Naive B cell (primary cell): Measurements from ENCODE around the gene GGT5. TPM values are rescaled to one million over a fixed set of nuclear protein-coding genes. Genes with fewer than 3 reads are reported as not detected.
A peak's percentile ranks its signal among the peaks of the same experiment; 100 is the strongest.
"Not testable (repeated sequence)": the region's sequence is repeated elsewhere in the genome, so short reads cannot be mapped to it uniquely, and the experiment has no call there.

ENCODE experiments used
- ATAC-seq, 2 donors: fragments of 150-1000 bp; cut with Tn5 transposase; 2 replicates each; pipeline ENCODE4 v1.10.0; 2021; ENCODE audit warnings: low read depth in 2 of 2, mild to moderate bottlenecking in 2 of 2, moderate library complexity in 2 of 2
- DNase-seq: peaks from one replicate; pipeline ENCODE4 v3.0.0; 2022
- H3K27ac Mint-ChIP-seq, 6 donors: one replicate each; pipeline ENCODE4 v1.8.0; 2020 to 2022; ENCODE audit warnings: mild to moderate bottlenecking in 6 of 6, mixed read lengths in 6 of 6, moderate library complexity in 5 of 6, inconsistent platforms in 2 of 6
- H3K27me3 Mint-ChIP-seq, 3 donors: one replicate each; pipeline ENCODE4 v1.8.0; 2021 to 2022; ENCODE audit warnings: mixed read lengths in 3 of 3, mild to moderate bottlenecking in 1 of 3
- H3K36me3 Mint-ChIP-seq, 2 donors: one replicate each; pipeline ENCODE4 v1.8.0; 2020 to 2022; ENCODE audit warnings: mixed read lengths in 2 of 2, inconsistent platforms in 1 of 2, mild to moderate bottlenecking in 1 of 2
- H3K4me1 Mint-ChIP-seq, 3 donors: one replicate each; pipeline ENCODE4 v1.8.0; 2020 to 2022; ENCODE audit warnings: mixed read lengths in 3 of 3, inconsistent platforms in 1 of 3, mild to moderate bottlenecking in 1 of 3, moderate library complexity in 1 of 3
- H3K4me3 Mint-ChIP-seq, 8 donors: one replicate each; pipeline ENCODE4 v1.8.0; 2020 to 2022; ENCODE audit warnings: mild to moderate bottlenecking in 8 of 8, mixed read lengths in 8 of 8, moderate library complexity in 8 of 8, inconsistent platforms in 2 of 8
- H3K9me3 Mint-ChIP-seq, 7 donors: one replicate each; pipeline ENCODE4 v1.8.0; 2020 to 2022; ENCODE audit warnings: mixed read lengths in 7 of 7, mild to moderate bottlenecking in 5 of 7, inconsistent platforms in 2 of 7, moderate library complexity in 1 of 7
- polyA plus RNA-seq, 6 donors: library from polyadenylated mRNA; unstranded; fragments of 300-500 nt; fragmentation: Illumina TruSeq; gene quantifications; one replicate each; pipeline ENCODE4 v1.2.3, GENCODE V29; 2021; ENCODE audit warnings: low read depth in 6 of 6

Gene GGT5
- polyA plus RNA-seq, 6 donors from 2014 or later = not detected

GRCh38 chr22:24253126-24253525 is 8.2 kb upstream of the GGT5 start:
- H3K27me3 Mint-ChIP-seq, H3K36me3 Mint-ChIP-seq, H3K4me3 Mint-ChIP-seq, DNase-seq, H3K27ac Mint-ChIP-seq, H3K4me1 Mint-ChIP-seq, ATAC-seq, H3K9me3 Mint-ChIP-seq: not testable (repeated sequence)

DNA sequence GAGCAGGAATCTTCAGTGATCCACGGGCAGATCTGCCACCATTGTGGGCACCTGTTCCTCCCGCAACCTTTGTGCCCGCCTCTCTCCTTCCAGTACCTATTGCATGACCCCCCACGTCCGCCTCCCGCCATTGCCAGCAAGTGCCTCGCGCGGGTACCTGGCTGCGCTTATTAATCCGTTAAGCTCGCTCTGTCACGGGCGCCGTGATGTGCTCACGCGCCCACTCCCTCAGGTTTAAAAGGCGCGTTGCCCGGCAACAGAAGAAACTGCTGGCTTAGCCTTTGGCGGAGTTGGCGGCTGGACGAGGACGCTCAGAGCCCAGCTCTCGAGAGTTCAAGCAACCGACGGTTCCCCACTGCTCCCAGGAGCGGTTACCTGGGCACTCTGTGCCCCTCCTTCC is 6.4 kb upstream of the GGT5 start:
- not testable (repeated sequence) for H3K36me3 Mint-ChIP-seq, H3K4me3 Mint-ChIP-seq, DNase-seq, H3K4me1 Mint-ChIP-seq, H3K27ac Mint-ChIP-seq, H3K9me3 Mint-ChIP-seq, H3K27me3 Mint-ChIP-seq, ATAC-seq

DNA sequence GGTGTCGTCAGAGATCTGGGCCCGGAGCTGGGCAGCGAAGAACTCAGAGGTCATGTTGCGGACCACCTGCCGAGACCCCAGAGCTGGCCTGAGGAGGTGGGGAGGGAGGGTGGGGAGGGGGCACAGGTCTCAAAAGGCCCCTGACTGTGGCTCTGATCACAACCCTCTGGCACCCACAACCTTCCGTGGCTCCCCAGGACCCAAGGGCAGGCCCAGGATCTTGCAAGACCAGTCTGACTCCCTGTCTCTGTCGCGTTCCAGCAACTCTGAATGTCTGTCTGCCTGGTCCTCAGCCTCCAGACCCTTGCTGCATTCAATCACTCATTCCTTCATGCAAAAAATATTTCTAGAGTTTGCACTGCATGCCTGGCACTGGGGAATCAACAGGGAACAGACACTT is 4.5 kb upstream of the GGT5 start:
- not testable (repeated sequence) for H3K27me3 Mint-ChIP-seq, H3K4me1 Mint-ChIP-seq, DNase-seq, H3K36me3 Mint-ChIP-seq, H3K27ac Mint-ChIP-seq, H3K4me3 Mint-ChIP-seq, ATAC-seq, H3K9me3 Mint-ChIP-seq

DNA sequence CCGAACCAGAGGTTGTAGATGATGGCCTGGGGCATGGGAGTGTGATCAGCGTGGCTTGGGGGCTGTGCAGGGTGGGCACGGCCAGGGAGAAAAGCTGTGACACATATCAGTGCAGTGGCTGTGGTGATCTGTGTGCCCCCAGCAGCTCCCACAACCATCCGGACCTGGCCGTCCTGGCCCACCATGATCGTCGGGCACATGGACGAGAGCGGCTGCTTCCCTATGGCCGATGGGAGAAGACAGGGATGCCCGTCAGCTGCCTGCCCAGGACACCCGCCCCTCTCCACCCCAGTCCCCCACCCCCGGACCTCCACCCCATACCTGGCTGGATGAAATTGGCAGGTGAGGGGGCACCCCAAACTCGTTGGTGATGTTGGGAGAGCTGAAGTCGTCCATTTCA is 3.7 kb upstream of the GGT5 start:
- H3K4me3 Mint-ChIP-seq, H3K4me1 Mint-ChIP-seq, H3K27me3 Mint-ChIP-seq, H3K9me3 Mint-ChIP-seq, H3K36me3 Mint-ChIP-seq, ATAC-seq, DNase-seq, H3K27ac Mint-ChIP-seq: not testable (repeated sequence)

DNA sequence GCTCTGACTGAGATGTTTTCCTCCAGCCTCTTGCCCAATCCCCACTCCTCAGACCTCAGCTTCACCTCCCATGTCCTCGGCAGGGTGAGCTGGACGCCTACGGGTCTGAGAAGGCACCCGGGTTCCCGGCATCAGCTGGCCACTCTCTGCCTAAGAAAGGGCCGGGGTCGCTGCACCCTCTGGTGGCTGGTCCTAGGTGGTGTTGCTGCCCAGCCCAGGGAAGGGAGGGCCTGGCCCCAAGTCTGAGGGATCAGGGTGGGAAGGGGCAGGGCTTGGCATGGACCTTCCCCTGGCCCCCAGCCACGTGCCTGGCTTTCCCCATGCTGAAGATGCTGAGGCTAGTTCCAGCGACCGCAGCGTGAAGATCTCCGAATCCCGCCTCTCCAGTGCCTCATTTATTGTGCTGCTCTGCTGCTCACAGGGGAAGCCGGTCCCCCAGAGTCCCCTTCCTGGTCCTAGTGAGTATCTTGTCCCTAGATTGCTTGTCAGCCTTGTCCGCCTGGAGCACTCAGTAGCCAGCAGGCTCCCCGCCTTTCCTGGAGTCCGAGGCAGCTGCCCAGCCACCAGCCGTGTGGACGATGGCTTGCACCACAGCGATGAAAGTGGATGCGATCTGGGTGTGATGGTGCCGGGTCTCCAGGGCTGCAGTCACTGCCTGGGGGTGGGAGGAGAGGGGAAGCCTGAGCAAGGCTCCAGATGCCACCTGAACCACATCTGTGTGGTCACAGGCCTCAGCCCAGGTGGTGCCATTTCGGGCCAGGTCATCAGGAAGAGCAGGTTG is 2.9 kb upstream of the GGT5 start:
- Mint-ChIP-seq H3K36me3 (no peaks in the 10 kb centered on the region), H3K4me3 (no peak overlapping the region), H3K4me1 (peaks cover 13 to 16% (median 16%) of the 10 kb centered on the region in 3 donors), H3K27ac (no peak overlapping the region), H3K27me3 (peaks cover 0 to 8% (median 0%) of the 10 kb centered on the region in 3 donors), H3K9me3 (no peaks in the 10 kb centered on the region)
- ATAC-seq = peak; percentile 56 to 67
- DNase-seq = peak; percentile 36

DNA sequence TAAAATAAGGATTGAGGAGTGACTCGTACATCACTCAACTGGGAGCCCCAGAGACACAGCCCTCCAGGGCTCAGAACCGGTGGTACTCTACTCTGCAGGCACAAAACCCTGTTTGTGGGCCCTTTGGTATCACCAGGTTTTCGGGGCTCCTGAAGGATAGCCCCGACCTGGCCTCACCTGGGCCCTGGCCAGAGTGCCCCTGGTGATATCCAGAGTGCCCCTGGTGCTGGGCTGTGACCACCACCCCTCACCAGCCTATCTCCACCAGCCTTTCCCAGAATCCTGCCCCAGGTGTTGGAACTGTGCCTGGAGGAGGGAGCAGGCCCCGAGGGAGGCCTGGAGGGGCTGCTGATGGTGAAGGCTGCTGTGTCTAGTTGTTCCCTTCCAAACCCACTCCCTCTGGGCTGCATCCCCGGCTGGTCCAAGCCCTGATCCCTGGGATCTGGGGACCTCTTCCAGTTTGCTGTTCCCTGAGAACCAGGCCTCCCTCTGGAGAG is 2.2 kb upstream of the GGT5 start:
- H3K9me3 Mint-ChIP-seq = no peaks in the 10 kb centered on the region

DNA sequence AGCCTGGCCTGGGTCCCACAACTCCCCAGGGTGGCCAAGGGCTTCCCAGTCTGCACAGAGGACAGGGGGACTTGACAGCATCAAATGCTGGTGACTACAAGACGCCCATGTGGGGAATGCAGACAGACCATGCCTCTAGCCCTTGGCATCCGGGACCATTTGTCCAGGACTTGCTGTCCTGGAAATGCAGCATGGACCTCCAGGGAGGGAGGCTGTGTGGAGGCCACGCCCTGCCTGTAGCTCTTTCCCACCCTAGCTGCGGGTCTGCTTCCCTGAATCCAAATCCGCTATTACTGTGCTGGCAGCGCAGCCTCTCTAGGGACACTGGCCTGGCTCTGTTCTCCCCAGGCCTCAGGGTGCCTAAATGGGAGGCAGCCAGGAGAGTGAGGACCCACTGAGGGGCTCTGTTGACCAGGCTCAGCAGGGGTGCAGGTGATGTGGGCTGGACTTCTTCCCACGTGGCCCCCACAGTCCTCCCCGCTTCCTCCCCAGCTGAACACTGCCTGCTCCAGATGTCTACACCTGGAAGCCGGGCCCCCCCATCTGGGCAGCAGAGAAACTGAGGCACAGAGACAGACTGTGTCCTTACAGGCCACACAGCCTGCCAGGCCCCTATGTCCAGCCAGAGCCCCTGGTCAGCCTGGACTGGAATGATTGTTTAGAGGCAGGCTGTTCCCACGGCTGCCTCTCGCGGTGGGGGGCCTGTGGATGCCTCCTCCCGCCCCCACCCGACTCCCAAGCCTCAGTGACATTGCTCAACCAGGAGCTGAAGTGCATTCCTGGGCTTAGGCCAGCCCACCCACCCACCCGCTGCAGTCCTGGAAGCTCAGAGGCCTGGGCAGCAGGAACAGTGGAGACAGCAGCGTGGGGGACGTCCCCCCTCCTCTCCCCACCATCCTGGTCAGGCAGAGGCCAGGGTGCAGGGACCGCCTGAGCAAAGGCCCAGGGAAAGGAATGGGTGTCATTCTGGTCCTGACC is 991 bp upstream of the GGT5 start:
- not testable (repeated sequence) for H3K36me3 Mint-ChIP-seq, ATAC-seq, DNase-seq, H3K4me3 Mint-ChIP-seq, H3K27me3 Mint-ChIP-seq, H3K9me3 Mint-ChIP-seq
- H3K4me1 Mint-ChIP-seq = peaks cover 19 to 26% (median 25%) of the 10 kb centered on the region in 3 donors
- H3K27ac Mint-ChIP-seq = peak overlapping the region in 1 of 6 donors; percentile 47

More for the DNA sequence above, 2.2 kb upstream of the GGT5 start:
- no peaks in the 10 kb centered on the region for H3K36me3 Mint-ChIP-seq
- peaks cover 0 to 8% (median 0%) of the 10 kb centered on the region in 3 donors for H3K27me3 Mint-ChIP-seq
- H3K4me3 Mint-ChIP-seq = no peak overlapping the region
- ATAC-seq = no peak
- no peak for DNase-seq
- no peak overlapping the region for H3K27ac Mint-ChIP-seq
- H3K4me1 Mint-ChIP-seq = peaks cover 18 to 23% (median 23%) of the 10 kb centered on the region in 3 donors

GRCh38 chr22:24244144-24244787 is 616 bp downstream of the GGT5 start:
- Mint-ChIP-seq H3K27ac (peak overlapping the region in 3 of 6 donors; percentile 0 to 94 (median 47)), H3K36me3 (no peaks in the 10 kb centered on the region), H3K4me1 (peaks cover 19 to 27% (median 26%) of the 10 kb centered on the region in 3 donors), H3K4me3 (peak overlapping the region in 3 of 8 donors; percentile 22 to 43 (median 30)), H3K9me3 (no peaks in the 10 kb centered on the region), H3K27me3 (peaks cover 0 to 8% (median 0%) of the 10 kb centered on the region in 3 donors)
- DNase-seq (no peak), ATAC-seq (no peak)

DNA sequence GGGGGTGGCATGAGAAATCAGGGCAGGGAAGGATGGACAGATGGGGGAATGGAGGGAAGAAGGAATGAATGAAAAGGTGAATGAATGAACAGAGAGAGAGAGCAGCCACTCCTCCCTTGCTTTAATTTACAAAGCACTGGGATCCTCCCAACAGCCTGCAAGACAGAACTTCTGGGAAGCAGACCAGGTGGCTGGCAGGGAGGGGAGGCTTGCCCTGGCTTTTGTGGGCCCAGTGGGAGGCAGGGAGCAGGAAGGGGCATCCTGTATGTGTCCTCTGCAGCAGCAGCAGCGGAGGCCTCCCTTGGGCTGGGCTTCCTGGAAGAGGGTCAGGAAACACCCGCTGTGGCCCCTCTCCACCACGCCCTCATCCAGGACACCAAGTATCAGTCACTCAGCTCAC is 1.5 kb downstream of the GGT5 start:
- peak overlapping the region in 3 of 6 donors; percentile 48 to 90 (median 50) for H3K27ac Mint-ChIP-seq
- ATAC-seq, H3K27me3 Mint-ChIP-seq, H3K36me3 Mint-ChIP-seq, H3K9me3 Mint-ChIP-seq, DNase-seq: not testable (repeated sequence)
- peak overlapping the region in 6 of 8 donors; percentile 58 to 81 (median 73) for H3K4me3 Mint-ChIP-seq
- peaks cover 19 to 27% (median 26%) of the 10 kb centered on the region in 3 donors for H3K4me1 Mint-ChIP-seq

DNA sequence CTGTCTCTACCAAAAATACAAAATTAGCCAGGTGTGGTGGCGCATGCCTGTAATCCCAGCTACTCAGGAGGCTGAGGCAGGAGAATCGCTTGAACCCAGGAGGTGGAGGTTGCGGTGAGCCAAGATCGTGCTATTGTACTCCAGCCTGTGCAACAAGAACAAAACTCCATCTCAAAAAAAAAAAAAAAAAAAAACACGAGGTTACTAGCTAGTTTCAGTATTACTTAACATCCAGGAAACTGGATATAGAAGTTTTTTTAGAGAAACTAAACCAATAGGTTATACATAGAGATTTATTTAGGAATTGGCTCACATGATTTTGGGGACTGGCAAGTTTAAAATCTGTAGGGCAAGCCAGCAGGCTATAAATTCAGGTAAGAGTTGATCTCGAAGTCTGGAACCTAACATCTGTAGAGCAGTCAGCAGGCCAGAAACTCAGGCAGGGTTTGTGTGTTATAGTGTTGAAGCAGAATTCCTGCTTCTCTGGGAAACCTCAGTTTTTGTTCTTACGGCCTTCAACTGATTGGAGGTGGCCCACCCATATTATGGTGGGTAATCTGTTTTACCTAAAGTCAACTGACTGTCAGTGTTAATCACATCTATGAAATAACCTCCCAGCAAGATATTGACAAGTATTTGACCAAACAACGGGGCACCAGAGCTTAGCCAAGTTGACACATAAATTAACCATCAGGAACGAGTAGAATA is 3.7 kb downstream of the GGT5 start:
- DNase-seq, H3K27me3 Mint-ChIP-seq, H3K9me3 Mint-ChIP-seq, H3K27ac Mint-ChIP-seq, H3K36me3 Mint-ChIP-seq, ATAC-seq: not testable (repeated sequence)
- Mint-ChIP-seq H3K4me3 (peak overlapping the region in 1 of 8 donors; percentile 28), H3K4me1 (peaks cover 19 to 27% (median 26%) of the 10 kb centered on the region in 3 donors)

- Mint-ChIP-seq H3K4me1 (peaks cover 19 to 27% (median 26%) of the 10 kb centered on the region in 3 donors), H3K4me3 (peak overlapping the region in 2 of 8 donors; percentile 28 to 42), H3K36me3 (no peaks in the 10 kb centered on the region), H3K9me3 (no peaks in the 10 kb centered on the region), H3K27me3 (peaks cover 0 to 8% (median 0%) of the 10 kb centered on the region in 3 donors), H3K27ac (peak overlapping the region in 1 of 6 donors; percentile 23)
- DNase-seq (no peak), ATAC-seq (no peak)
These were observed 4.5 kb downstream of the GGT5 start for GRCh38 chr22:24240381-24240780.

DNA sequence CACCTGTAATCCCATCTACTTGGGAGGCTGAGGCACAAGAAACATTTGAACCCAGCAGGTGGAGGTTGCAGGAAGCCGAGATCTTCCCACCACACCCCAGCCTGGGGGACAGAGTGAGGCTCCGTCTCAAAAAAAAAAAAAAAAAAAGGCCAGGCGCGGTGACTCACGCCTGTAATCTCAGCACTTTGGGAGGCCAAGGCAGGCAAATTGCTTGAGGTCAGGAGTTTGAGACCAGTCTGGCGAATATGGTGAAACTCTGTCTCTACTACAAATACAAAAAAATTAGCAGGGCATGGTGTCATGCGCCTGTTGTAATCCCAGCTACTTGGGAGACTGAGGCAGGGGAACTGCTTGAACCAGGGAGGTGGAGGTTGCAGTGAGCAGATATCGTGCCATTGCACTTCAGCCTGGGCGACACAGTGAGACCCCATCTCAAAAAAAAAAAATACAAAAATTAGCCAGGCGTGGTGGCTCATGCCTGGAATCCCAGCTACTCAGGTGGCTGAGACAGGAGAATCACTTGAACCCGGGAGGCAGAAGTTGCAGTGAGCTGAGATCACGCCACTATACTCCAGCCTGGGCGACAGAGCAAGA is 6.7 kb downstream of the GGT5 start:
- H3K9me3 Mint-ChIP-seq, ATAC-seq, H3K27me3 Mint-ChIP-seq, H3K4me3 Mint-ChIP-seq, DNase-seq, H3K27ac Mint-ChIP-seq, H3K36me3 Mint-ChIP-seq: not testable (repeated sequence)
- peaks cover 10 to 16% (median 14%) of the 10 kb centered on the region in 3 donors for H3K4me1 Mint-ChIP-seq
